GM23338 (cell line): ENCODE data around the gene NT5DC4. TPM values are rescaled to one million over a fixed set of nuclear protein-coding genes. Genes with fewer than 3 reads are reported as not detected.
A peak's percentile ranks its signal among the peaks of the same experiment; 100 is the strongest.

Experiments used
- ATAC-seq: fragments of 200-7000 bp; cut with Tn5 transposase; 3 replicates; pipeline ENCODE4 v1.9.1; 2020
- DNase-seq: peaks from one replicate; pipeline ENCODE4 v3.0.0-alpha.2; 2015; ENCODE audit warnings: low spot score
- H2AFZ ChIP-seq: fragments of 200-600 bp; sonication (generic); 2 replicates; pipeline ENCODE4 v1.8.0; 2016; ENCODE audit warnings: antibody characterized with exemption, mild to moderate bottlenecking, moderate library complexity
- H3F3A ChIP-seq: fragments of 200-600 bp; sonication (generic); replicated peaks from 2 replicates; pipeline ENCODE4 v1.8.0; 2017; ENCODE audit warnings: antibody characterized with exemption, mixed run types, low read depth
- H3K27ac ChIP-seq: fragments of 200-600 bp; sonication (generic); 2 replicates; pipeline ENCODE4 v1.6.1; 2016; ENCODE audit warnings: low read depth
- H3K27me3 ChIP-seq: fragments of 200-600 bp; sonication (generic); 2 replicates; pipeline ENCODE4 v1.8.0; 2016; ENCODE audit warnings: mild to moderate bottlenecking, mixed run types, moderate library complexity; ENCODE audit not compliant: insufficient read depth
- H3K36me3 ChIP-seq: fragments of 200-600 bp; sonication (generic); 2 replicates; pipeline ENCODE4 v1.8.0; 2016; ENCODE audit warnings: mild to moderate bottlenecking; ENCODE audit not compliant: insufficient read depth
- H3K4me1 ChIP-seq: fragments of 200-600 bp; sonication (generic); 2 replicates; pipeline ENCODE4 v1.8.0; 2016; ENCODE audit warnings: mild to moderate bottlenecking, moderate library complexity; ENCODE audit not compliant: insufficient read depth
- H3K4me2 ChIP-seq: fragments of 200-600 bp; sonication (generic); 2 replicates; pipeline ENCODE4 v1.7.1; 2017; ENCODE audit warnings: mixed run types
- H3K4me3 ChIP-seq: fragments of 200-600 bp; sonication (generic); 2 replicates; pipeline ENCODE4 v1.6.1; 2016; ENCODE audit warnings: mixed run types
- H3K79me2 ChIP-seq: fragments of 200-600 bp; sonication (generic); replicated peaks from 2 replicates; pipeline ENCODE4 v1.8.0; 2017; ENCODE audit warnings: mild to moderate bottlenecking; ENCODE audit not compliant: insufficient read depth
- H3K9me2 ChIP-seq: fragments of 200-600 bp; sonication (generic); 2 replicates; pipeline ENCODE4 v1.8.0; 2017; ENCODE audit not compliant: insufficient read depth
- H4K20me1 ChIP-seq: fragments of 200-600 bp; sonication (generic); replicated peaks from 2 replicates; pipeline ENCODE4 v1.8.0; 2017; ENCODE audit warnings: mild to moderate bottlenecking; ENCODE audit not compliant: insufficient read depth
- H3K27ac Mint-ChIP-seq: 2 replicates; pipeline ENCODE4 v1.8.0; 2020; ENCODE audit warnings: inconsistent platforms, mild to moderate bottlenecking, moderate library complexity, mixed read lengths
- H3K27me3 Mint-ChIP-seq: 3 replicates; pipeline ENCODE4 v1.8.0; 2022; ENCODE audit warnings: low read depth, mild to moderate bottlenecking, moderate library complexity, mixed read lengths, inconsistent platforms; ENCODE audit not compliant: insufficient read depth, poor library complexity
- H3K36me3 Mint-ChIP-seq: 3 replicates; pipeline ENCODE4 v1.8.0; 2021; ENCODE audit warnings: low read depth, mild to moderate bottlenecking, inconsistent platforms, moderate library complexity, mixed read lengths
- H3K4me1 Mint-ChIP-seq: 3 replicates; pipeline ENCODE4 v1.8.0; 2020; ENCODE audit warnings: mild to moderate bottlenecking, inconsistent platforms, mixed read lengths
- H3K4me3 Mint-ChIP-seq: 3 replicates; pipeline ENCODE4 v1.8.0; 2021; ENCODE audit warnings: moderate library complexity, mild to moderate bottlenecking, inconsistent platforms, mixed read lengths
- H3K9me3 Mint-ChIP-seq: 3 replicates; pipeline ENCODE4 v1.8.0; 2020; ENCODE audit warnings: moderate library complexity, mild to moderate bottlenecking, inconsistent platforms, mixed read lengths
- EZH2 ChIP-seq: fragments of 200-600 bp; sonication (generic); IDR thresholded peaks from one replicate; pipeline ENCODE4 v1.8.0; 2017; ENCODE audit warnings: antibody characterized with exemption, mild to moderate bottlenecking, low read depth; ENCODE audit not compliant: unreplicated experiment
- EZH2phosphoT487 ChIP-seq: fragments of 200-600 bp; sonication (generic); IDR thresholded peaks from one replicate; pipeline ENCODE4 v1.8.1; 2018; ENCODE audit warnings: antibody characterized with exemption; ENCODE audit not compliant: unreplicated experiment
- POLR2AphosphoS5 ChIP-seq: IDR thresholded peaks from 2 replicates; pipeline ENCODE4 v1.6.1; 2016; ENCODE audit warnings: antibody characterized with exemption, low read depth
- polyA plus RNA-seq: library from polyadenylated mRNA; unstranded; fragments of >200 nt; fragmentation: Nextera tagmentation; extraction: Ambion mirVana; gene quantifications from 2 replicates; pipeline ENCODE4 v1.2.1, GENCODE V29; 2016
- total RNA-seq: library from RNA; depleted of rRNA; stranded (reverse); fragments of >200 nt; shearing (Covaris generic); gene quantifications from 2 replicates; pipeline ENCODE4 v1.2.3, GENCODE V29; 2014
- TF ChIP-seq, protein P1 (sequence below): fragments of 250-450 bp; sonication (Bioruptor Pico); IDR thresholded peaks from 2 replicates; pipeline ENCODE4 v1.5.0; 2020; ENCODE audit warnings: mild to moderate bottlenecking, moderate library complexity
- TF ChIP-seq, protein P2 (sequence below): IDR thresholded peaks from 2 replicates; pipeline ENCODE4 v1.6.1; 2016; ENCODE audit warnings: antibody characterized with exemption

The NT5DC4 gene
- total and polyA plus RNA-seq, 2 experiments from 2014 or later, result not detected

DNA sequence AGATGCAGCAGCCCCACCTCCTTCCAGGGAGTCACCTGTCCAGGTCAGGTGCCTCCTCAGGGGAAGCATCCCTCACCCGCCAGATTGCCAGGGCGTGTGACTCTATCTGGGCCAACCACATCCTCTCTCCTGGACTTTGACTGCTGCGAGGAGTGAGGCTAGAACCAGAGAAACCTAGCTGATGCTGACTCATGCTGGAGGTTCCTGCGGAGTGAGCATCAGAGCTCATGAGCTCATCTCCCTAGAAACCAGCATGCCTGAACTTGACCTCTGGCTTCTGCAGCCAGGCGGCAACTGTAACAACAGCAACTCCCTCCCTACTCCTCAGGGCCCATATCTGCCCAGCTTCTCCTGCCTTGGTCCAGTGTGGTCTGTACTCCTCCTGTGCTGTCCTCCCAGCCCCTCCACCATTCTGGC lies 28.3 kb upstream of the NT5DC4 start (continued):
- TF ChIP-seq, protein P1, sequence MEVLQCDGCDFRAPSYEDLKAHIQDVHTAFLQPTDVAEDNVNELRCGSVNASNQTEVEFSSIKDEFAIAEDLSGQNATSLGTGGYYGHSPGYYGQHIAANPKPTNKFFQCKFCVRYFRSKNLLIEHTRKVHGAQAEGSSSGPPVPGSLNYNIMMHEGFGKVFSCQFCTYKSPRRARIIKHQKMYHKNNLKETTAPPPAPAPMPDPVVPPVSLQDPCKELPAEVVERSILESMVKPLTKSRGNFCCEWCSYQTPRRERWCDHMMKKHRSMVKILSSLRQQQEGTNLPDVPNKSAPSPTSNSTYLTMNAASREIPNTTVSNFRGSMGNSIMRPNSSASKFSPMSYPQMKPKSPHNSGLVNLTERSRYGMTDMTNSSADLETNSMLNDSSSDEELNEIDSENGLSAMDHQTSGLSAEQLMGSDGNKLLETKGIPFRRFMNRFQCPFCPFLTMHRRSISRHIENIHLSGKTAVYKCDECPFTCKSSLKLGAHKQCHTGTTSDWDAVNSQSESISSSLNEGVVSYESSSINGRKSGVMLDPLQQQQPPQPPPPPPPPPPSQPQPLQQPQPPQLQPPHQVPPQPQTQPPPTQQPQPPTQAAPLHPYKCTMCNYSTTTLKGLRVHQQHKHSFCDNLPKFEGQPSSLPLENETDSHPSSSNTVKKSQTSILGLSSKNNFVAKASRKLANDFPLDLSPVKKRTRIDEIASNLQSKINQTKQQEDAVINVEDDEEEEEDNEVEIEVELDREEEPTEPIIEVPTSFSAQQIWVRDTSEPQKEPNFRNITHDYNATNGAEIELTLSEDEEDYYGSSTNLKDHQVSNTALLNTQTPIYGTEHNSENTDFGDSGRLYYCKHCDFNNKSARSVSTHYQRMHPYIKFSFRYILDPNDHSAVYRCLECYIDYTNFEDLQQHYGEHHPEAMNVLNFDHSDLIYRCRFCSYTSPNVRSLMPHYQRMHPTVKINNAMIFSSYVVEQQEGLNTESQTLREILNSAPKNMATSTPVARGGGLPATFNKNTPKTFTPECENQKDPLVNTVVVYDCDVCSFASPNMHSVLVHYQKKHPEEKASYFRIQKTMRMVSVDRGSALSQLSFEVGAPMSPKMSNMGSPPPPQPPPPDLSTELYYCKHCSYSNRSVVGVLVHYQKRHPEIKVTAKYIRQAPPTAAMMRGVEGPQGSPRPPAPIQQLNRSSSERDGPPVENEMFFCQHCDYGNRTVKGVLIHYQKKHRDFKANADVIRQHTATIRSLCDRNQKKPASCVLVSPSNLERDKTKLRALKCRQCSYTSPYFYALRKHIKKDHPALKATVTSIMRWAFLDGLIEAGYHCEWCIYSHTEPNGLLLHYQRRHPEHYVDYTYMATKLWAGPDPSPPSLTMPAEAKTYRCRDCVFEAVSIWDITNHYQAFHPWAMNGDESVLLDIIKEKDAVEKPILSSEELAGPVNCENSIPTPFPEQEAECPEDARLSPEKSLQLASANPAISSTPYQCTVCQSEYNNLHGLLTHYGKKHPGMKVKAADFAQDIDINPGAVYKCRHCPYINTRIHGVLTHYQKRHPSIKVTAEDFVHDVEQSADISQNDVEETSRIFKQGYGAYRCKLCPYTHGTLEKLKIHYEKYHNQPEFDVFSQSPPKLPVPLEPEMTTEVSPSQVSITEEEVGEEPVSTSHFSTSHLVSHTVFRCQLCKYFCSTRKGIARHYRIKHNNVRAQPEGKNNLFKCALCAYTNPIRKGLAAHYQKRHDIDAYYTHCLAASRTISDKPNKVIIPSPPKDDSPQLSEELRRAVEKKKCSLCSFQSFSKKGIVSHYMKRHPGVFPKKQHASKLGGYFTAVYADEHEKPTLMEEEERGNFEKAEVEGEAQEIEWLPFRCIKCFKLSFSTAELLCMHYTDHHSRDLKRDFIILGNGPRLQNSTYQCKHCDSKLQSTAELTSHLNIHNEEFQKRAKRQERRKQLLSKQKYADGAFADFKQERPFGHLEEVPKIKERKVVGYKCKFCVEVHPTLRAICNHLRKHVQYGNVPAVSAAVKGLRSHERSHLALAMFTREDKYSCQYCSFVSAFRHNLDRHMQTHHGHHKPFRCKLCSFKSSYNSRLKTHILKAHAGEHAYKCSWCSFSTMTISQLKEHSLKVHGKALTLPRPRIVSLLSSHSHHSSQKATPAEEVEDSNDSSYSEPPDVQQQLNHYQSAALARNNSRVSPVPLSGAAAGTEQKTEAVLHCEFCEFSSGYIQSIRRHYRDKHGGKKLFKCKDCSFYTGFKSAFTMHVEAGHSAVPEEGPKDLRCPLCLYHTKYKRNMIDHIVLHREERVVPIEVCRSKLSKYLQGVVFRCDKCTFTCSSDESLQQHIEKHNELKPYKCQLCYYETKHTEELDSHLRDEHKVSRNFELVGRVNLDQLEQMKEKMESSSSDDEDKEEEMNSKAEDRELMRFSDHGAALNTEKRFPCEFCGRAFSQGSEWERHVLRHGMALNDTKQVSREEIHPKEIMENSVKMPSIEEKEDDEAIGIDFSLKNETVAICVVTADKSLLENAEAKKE (CRISPR knock-in tag), result no peak
- TF ChIP-seq EZH2, result no peak

DNA sequence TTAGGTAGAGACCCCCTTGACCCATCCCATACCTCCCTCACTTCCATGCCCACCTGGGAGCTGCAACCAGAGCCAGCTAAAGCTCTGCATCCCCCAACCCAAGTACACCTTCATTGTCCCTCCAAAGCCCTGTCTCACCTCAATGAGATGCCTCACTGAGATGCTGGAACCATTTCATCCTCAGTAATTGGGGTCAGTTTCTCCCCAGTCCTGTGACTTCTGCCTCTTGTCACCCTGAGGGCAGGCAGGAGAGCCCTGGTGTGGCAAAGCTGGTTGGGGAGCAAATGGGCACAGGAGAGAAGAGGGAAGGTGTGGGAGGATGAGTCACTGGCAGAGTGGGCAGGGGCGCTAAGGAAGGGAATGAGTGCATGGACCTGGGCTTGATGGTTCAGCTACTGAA lies 27.9 kb upstream of the NT5DC4 start:
- Histone ChIP-seq H3K27me3 (no peaks in the 10 kb centered on the region), H3F3A (no peaks in the 10 kb centered on the region), H4K20me1 (no peaks in the 10 kb centered on the region), H3K9me2 (no peaks in the 10 kb centered on the region), H3K27ac (no peak overlapping the region), H3K36me3 (no peaks in the 10 kb centered on the region), H3K4me3 (no peak overlapping the region), H3K4me2 (no peak overlapping the region), H3K79me2 (no peaks in the 10 kb centered on the region), H3K4me1 (no peaks in the 10 kb centered on the region), H2AFZ (peak overlapping the region; percentile 69; the same call in 1 of the 2 replicates)
- TF ChIP-seq, protein P1 (CRISPR knock-in tag), result no peak
- TF ChIP-seq EZH2, result no peak
- TF ChIP-seq, protein P2, sequence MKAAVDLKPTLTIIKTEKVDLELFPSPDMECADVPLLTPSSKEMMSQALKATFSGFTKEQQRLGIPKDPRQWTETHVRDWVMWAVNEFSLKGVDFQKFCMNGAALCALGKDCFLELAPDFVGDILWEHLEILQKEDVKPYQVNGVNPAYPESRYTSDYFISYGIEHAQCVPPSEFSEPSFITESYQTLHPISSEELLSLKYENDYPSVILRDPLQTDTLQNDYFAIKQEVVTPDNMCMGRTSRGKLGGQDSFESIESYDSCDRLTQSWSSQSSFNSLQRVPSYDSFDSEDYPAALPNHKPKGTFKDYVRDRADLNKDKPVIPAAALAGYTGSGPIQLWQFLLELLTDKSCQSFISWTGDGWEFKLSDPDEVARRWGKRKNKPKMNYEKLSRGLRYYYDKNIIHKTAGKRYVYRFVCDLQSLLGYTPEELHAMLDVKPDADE, result no peak
- no peak for TF ChIP-seq EZH2phosphoT487
- TF ChIP-seq POLR2AphosphoS5, result no peak
- peaks cover 8% of the 10 kb centered on the region for H3K4me1 Mint-ChIP-seq
- H3K9me3 Mint-ChIP-seq, result no peaks in the 10 kb centered on the region
- H3K27me3 Mint-ChIP-seq, result no peaks in the 10 kb centered on the region
- no peak overlapping the region for H3K4me3 Mint-ChIP-seq
- ATAC-seq (no peak), DNase-seq (no peak)
- H3K27ac Mint-ChIP-seq, result no peak overlapping the region
- no peaks in the 10 kb centered on the region for H3K36me3 Mint-ChIP-seq
